ENCODE measurements around the gene A2ML1. TPM values are rescaled to one million over a fixed set of nuclear protein-coding genes. Genes with fewer than 3 reads are reported as not detected.
"Not testable (repeated sequence)": the region's sequence is repeated elsewhere in the genome, so short reads cannot be mapped to it uniquely, and the experiment has no call there.

The A2ML1 gene
- total RNA-seq, 2 donors from 2014 or later = 0.44 TPM; not detected in 1

GRCh38 chr12:8917751-8918150 is 95.3 kb downstream of the A2ML1 start:
- ATAC-seq (no peak), DNase-seq (no peak)
- intact Hi-C loops (cut with DNase I) = no loop called here

- intact Hi-C loops (cut with DNase I) = not testable (repeated sequence)
Measured at GRCh38 chr12:8919643-8920042, 97.2 kb downstream of the A2ML1 start.

GRCh38 chr12:8922544-8922943 is 100.1 kb downstream of the A2ML1 start:
- ATAC-seq = no peak
- intact Hi-C loops (cut with DNase I) = no loop called here
- DNase-seq = no peak

More at GRCh38 chr12:8919643-8920042, 97.2 kb downstream of the A2ML1 start:
- ATAC-seq, DNase-seq: not testable (repeated sequence)

Other genes with a start within 250 kb of the A2ML1 start
- under 1 TPM in 1 of 2 donors, not detected in 1; 0.10 TPM for gene AICDA, start 209.8 kb upstream of the A2ML1 start, total RNA-seq
- gene MFAP5, start 159.8 kb upstream of the A2ML1 start, total RNA-seq = 100 to 1,000 TPM in 1 of 2 donors, 10 to 100 TPM in 1; 64.8 to 120 TPM
- gene RIMKLB, start 124.6 kb upstream of the A2ML1 start, total RNA-seq = 10 to 100 TPM; 15.7 to 16.5 TPM
- 10 to 100 TPM; 20.1 to 20.3 TPM for gene PHC1, start 91.9 kb downstream of the A2ML1 start, total RNA-seq
- 100 to 1,000 TPM in 1 of 2 donors, 10 to 100 TPM in 1; 90.0 to 104 TPM for gene M6PR, start 127.0 kb downstream of the A2ML1 start, total RNA-seq
- 1 to 10 TPM; 3.1 to 7.7 TPM for gene KLRG1, start 166.9 kb downstream of the A2ML1 start, total RNA-seq

Data from left cardiac atrium (tissue), 4 donors.